HepG2 (cell line): Measurements from ENCODE around the gene ZNF503. TPM values are rescaled to one million over a fixed set of nuclear protein-coding genes. Genes with fewer than 3 reads are reported as not detected.

Experiments used
- ELF3 ChIP-seq: IDR thresholded peaks from 2 replicates; pipeline ENCODE4 v1.6.1; 2016; ENCODE audit warnings: missing genetic modification reagents, missing compliant biosample characterization
- FOXK1 ChIP-seq: sonication (generic); formaldehyde crosslinking; IDR thresholded peaks from 2 replicates; pipeline ENCODE4 v1.4.0; 2020; ENCODE audit warnings: low read depth, missing genetic modification reagents, borderline replicate concordance
- HMG20A ChIP-seq: IDR thresholded peaks from 2 replicates; pipeline ENCODE4 v1.6.1; 2016; ENCODE audit warnings: borderline replicate concordance
- HNF4G ChIP-seq, 2 experiments: sonication (generic) in 1 of 2; formaldehyde crosslinking in 1 of 2; IDR thresholded peaks; 2 replicates each; pipeline versions ENCODE4 v1.4.0 to v1.6.1; 2011 to 2020; ENCODE audit warnings: borderline replicate concordance in 2 of 2, low read depth in 2 of 2, mild to moderate bottlenecking in 2 of 2, low read length in 1 of 2, missing genetic modification reagents in 1 of 2, moderate library complexity in 1 of 2
- IRF2 ChIP-seq: IDR thresholded peaks from 2 replicates; pipeline ENCODE4 v1.6.1; 2018; ENCODE audit warnings: missing genetic modification reagents, missing compliant biosample characterization
- ISL2 ChIP-seq: sonication (generic); formaldehyde crosslinking; IDR thresholded peaks from 2 replicates; pipeline ENCODE4 v1.5.0; 2020; ENCODE audit warnings: missing genetic modification reagents
- MXI1 ChIP-seq: IDR thresholded peaks from 3 replicates; pipeline ENCODE4 v1.6.1; 2012; ENCODE audit warnings: low read depth, low read length, inconsistent platforms, borderline replicate concordance
- RARA ChIP-seq: IDR thresholded peaks from 2 replicates; pipeline ENCODE4 v1.6.1; 2016; ENCODE audit warnings: missing genetic modification reagents, missing compliant biosample characterization
- SAFB2 ChIP-seq: sonication (generic); formaldehyde crosslinking; IDR thresholded peaks from 2 replicates; pipeline ENCODE4 v1.5.1; 2020; ENCODE audit warnings: missing genetic modification reagents, low read depth, mild to moderate bottlenecking, borderline replicate concordance
- SRY ChIP-seq: sonication (generic); formaldehyde crosslinking; IDR thresholded peaks from 2 replicates; pipeline ENCODE4 v1.8.0; 2022; ENCODE audit warnings: mild to moderate bottlenecking, missing genetic modification reagents
- WIZ ChIP-seq: sonication (generic); formaldehyde crosslinking; IDR thresholded peaks from 2 replicates; pipeline ENCODE4 v1.5.1; 2020; ENCODE audit warnings: mild to moderate bottlenecking, missing genetic modification reagents
- ZNF318 ChIP-seq: sonication (generic); formaldehyde crosslinking; IDR thresholded peaks from 2 replicates; pipeline ENCODE4 v1.4.0; 2020; ENCODE audit warnings: mild to moderate bottlenecking, missing genetic modification reagents
- ZNF337 ChIP-seq: sonication (generic); formaldehyde crosslinking; IDR thresholded peaks from 2 replicates; pipeline ENCODE4 v1.5.1; 2020; ENCODE audit warnings: missing genetic modification reagents, low read depth, mild to moderate bottlenecking, borderline replicate concordance
- ZNF431 ChIP-seq: sonication (generic); formaldehyde crosslinking; IDR thresholded peaks from 2 replicates; pipeline ENCODE4 v1.9.0; 2022; ENCODE audit warnings: missing genetic modification reagents, low read depth, mild to moderate bottlenecking, borderline replicate concordance
- ZNF746 ChIP-seq: sonication (generic); formaldehyde crosslinking; IDR thresholded peaks from 2 replicates; pipeline ENCODE4 v1.8.0; 2022; ENCODE audit warnings: mild to moderate bottlenecking, missing genetic modification reagents
- polyA plus RNA-seq, 8 experiments: library from polyadenylated mRNA; depleted of rRNA in 3 of 8; stranded (reverse) in 7 of 8; unstranded in 1 of 8; fragments of >200 nt; fragmentation: Illumina TruSeq in 4 of 8; extraction: Trizol in 4 of 8; gene quantifications; 2 replicates each; pipeline versions ENCODE4 v1.2.1 to v1.2.3, GENCODE V29; 2011 to 2016; ENCODE audit warnings: low read depth in 4 of 8, missing spikeins in 1 of 8, mixed read lengths in 1 of 8; ENCODE audit not compliant: insufficient read depth in 1 of 8
- total RNA-seq, 5 experiments: library from RNA; depleted of rRNA; stranded (reverse); fragments of >200 nt; fragmentation: Illumina TruSeq; extraction: Trizol; gene quantifications; 2 replicates each; pipeline ENCODE4 v1.2.3, GENCODE V29; 2016; ENCODE audit warnings: low read depth in 1 of 5
- TF ChIP-seq, protein P1 (sequence below): IDR thresholded peaks from 2 replicates; pipeline ENCODE4 v1.6.1; 2016; ENCODE audit warnings: missing biosample characterization, missing genetic modification reagents, low read depth
- TF ChIP-seq, protein P2 (sequence below), 2 experiments: fragments of 450-650 bp in 1 of 2; sonication (generic) in 1 of 2; formaldehyde crosslinking; IDR thresholded peaks; 2 replicates each; pipeline versions ENCODE4 v1.5.0 to v1.8.0; 2020 to 2022; ENCODE audit warnings: mild to moderate bottlenecking in 1 of 2, missing genetic modification reagents in 1 of 2

Gene ZNF503
- total and polyA plus RNA-seq, 2 of the 13 experiments (the other 11 are each of a cell fraction or from before 2014, with no cell fraction given): 2.7 to 8.3 TPM

DNA sequence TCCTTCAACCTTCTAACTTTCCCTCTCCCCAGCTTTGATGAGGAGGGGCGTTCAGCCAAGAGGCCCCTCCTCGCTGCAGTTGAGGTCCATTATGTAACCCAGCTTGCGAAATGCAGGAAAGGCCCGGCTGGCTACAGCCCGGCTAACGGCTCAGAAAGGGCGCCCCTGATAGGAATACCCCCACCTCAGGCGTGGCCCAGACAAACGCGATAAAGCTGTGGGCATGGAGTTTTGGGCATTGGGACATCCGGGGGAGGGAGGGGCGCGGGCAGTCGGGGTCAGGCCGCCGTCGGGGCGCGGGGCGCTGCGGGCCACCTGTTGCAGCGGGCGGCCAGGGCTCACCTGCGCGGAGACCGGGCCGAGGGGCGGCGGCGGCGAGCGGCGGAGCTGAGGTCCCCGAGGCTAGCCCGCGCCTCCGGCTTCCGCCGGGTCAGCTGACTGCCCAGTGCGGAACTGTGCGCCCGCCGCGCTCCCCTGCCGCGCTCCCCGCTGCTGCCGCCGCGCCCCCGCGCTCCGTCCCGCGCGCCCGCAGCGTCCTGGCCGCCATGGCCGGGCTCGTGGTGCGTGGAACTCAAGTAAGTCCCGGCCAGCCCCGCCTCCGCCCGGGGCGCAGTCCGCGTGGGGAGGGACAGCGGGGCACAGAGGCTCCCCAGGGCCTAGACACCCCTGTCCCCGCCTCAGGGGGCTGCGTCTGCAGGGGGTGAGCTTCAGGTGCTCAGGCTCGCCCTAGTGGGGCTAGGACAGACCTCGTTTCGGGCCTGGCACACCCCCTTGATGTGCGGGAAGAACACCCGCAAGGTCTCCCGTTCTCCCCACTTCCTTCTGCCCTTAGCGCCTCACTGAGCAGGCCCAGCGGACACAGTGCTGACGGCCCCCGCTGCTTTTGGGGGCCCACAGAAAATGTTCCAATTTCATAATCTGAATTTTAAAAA is 29.9 kb upstream of the ZNF503 start, which contains the start of gene LRMDA (continued):
- TF ChIP-seq MXI1: peak; percentile 40; the same call in 1 of the 3 replicates
- peak; percentile 64 for TF ChIP-seq ELF3 (CRISPR knock-in tag)
- TF ChIP-seq, protein P1, sequence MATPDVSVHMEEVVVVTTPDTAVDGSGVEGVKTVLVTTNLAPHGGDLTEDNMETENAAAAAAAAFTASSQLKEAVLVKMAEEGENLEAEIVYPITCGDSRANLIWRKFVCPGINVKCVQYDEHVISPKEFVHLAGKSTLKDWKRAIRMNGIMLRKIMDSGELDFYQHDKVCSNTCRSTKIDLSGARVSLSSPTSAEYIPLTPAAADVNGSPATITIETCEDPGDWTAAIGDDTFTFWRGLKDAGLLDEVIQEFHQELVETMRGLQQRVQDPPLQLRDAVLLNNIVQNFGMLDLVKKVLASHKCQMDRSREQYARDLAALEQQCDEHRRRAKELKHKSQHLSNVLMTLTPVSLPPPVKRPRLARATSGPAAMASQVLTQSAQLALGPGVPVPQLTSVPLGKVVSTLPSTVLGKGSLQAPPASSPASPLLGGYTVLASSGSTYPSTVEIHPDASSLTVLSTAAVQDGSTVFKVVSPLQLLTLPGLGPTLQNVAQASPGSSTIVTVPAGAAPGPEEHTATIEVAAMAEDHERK: 0 out of 2 replicates have a peak, but pooled peaks have one; percentile 17
- peak; percentile 53 for TF ChIP-seq ISL2 (CRISPR knock-in tag)
- peak; percentile 72 for TF ChIP-seq RARA (CRISPR knock-in tag)
- no peak for TF ChIP-seq ZNF318 (CRISPR knock-in tag)
- peak; percentile 71; the same call in 1 of the 2 replicates for TF ChIP-seq SAFB2 (CRISPR knock-in tag)
- peak; percentile 78 for TF ChIP-seq ZNF746 (CRISPR knock-in tag)
- no peak for TF ChIP-seq IRF2 (CRISPR knock-in tag)
- TF ChIP-seq SRY: peak; percentile 40; the same call in 1 of the 2 replicates
- no peak for TF ChIP-seq WIZ (CRISPR knock-in tag)
- peak; percentile 31; the same call in 1 of the 2 replicates for TF ChIP-seq ZNF431 (CRISPR knock-in tag)
- peak; percentile 4; the same call in 1 of the 2 replicates for TF ChIP-seq ZNF337
- peak; percentile 34; the same call in 1 of the 2 replicates for TF ChIP-seq HNF4G (IDR thresholded peaks at IDR 0.05; ENCODE audit: borderline replicate concordance, low read depth, low read length)
- TF ChIP-seq HNF4G (CRISPR knock-in tag; IDR thresholded peaks at IDR 0.05; ENCODE audit: borderline replicate concordance, low read depth): no peak
- peak; percentile 22; the same call in 1 of the 2 replicates for TF ChIP-seq FOXK1
- peak; percentile 47; the same call in 1 of the 2 replicates for TF ChIP-seq HMG20A (CRISPR knock-in tag)
- TF ChIP-seq, protein P2, sequence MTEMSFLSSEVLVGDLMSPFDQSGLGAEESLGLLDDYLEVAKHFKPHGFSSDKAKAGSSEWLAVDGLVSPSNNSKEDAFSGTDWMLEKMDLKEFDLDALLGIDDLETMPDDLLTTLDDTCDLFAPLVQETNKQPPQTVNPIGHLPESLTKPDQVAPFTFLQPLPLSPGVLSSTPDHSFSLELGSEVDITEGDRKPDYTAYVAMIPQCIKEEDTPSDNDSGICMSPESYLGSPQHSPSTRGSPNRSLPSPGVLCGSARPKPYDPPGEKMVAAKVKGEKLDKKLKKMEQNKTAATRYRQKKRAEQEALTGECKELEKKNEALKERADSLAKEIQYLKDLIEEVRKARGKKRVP (CRISPR knock-in tag; IDR thresholded peaks at IDR 0.05): peak in 1 of 2 experiments; percentile 58; a peak in 2 of 4 replicates
